Embryonic facial prominence (tissue), 1 donor: ENCODE data around the gene RPUSD4.

Experiments
- DNase-seq: peaks from one replicate; pipeline ENCODE4 v3.0.0-alpha.2; 2016; ENCODE audit errors: extremely low spot score

RPUSD4 gene

DNA sequence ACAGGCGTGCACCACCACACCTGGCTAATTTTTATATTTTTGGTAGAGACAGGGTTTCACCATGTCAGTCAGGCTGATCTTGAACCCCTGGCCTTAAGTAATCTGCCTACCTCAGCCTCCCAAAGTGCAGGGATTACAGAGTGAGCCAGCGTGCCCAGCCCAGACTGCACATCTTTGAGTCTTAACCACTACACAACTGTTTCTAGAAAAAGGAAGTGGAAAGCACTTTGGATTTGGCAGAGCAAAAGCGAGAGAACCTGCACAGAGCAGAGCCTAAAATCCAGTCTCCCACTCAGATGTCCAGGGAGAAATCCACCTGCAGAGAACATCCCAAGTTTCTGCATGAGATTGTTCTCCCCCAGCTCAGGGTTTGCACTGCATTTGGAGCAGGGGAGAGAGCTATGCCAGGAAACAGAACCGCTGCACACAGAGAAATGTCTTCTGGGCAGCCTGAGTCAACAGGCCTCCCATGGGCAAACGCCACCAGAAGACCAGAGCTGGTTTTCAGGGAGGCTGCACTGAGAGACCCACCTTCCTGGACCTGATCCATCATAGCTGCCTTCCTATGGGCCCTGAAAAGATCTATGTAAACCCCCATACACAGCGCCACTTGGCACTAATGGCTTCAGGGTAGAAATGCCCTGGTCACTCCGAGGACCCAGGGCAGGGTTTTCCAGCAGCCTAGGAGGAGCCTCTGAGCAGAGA lies 54.0 kb downstream of the RPUSD4 start:
- no peak for DNase-seq

DNA sequence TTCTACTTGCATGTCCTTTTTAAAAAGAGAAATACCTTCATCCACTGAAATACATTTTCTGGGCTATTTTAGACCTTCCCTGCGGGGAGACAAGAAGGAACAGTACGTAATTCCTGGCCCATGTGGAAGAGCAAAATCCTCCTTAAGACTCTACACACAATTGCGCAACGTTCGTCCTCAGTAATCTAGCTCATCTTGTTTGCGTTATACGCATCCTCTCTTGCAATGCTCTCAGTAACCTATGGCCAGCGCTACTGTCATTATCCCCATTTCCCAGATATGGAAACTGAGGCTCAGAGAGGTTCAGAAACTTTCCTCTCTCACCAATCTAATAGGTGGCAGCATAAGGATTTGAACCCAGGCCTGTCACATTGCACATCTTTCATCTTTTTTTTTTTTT lies 54.6 kb downstream of the RPUSD4 start:
- DNase-seq = no peak

- no peak for DNase-seq
Measured at GRCh38 chr11:126155402-126156187, 55.9 kb downstream of the RPUSD4 start.

DNA sequence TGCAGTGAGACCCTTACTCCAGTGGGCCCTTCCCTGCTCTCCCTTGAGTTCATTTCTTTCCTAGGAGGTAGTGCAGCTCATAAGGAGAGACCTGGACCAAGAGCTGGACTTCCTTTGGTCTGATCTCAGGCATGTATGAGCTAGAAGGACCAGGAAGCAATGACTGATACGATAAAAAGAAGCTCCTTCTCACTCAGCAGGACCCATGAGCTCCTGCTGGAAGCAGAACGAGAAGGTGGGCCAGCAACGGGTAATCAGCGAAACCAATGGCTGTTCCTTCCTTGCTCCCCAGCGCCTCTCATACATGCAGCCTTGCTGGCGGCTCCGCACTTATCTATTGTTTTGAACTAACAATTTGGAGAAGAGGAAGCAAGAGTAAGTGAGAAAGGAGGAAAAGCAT lies 56.8 kb downstream of the RPUSD4 start:
- DNase-seq = no peak

- DNase-seq = no peak
Measured at GRCh38 chr11:126153972-126154371, 57.5 kb downstream of the RPUSD4 start.

DNA sequence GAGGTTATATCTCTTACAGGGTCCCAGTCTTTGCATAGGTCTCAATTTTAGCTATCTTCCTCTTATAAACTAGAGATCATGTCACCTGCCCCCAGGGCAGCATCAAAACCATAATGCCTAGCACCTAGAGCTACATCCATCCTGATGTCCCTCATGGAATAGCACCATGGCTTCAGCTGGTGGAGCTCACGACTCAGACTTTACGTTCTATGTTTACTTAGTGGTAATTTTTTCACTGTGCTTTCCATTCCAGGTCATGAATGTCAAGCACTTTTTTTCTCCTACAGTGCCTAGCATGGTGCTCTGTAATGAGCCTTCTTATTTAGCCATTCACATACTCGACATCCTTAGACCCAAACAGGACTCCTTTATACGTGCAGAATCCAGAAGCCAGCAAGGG lies 58.4 kb downstream of the RPUSD4 start:
- DNase-seq = no peak

DNA sequence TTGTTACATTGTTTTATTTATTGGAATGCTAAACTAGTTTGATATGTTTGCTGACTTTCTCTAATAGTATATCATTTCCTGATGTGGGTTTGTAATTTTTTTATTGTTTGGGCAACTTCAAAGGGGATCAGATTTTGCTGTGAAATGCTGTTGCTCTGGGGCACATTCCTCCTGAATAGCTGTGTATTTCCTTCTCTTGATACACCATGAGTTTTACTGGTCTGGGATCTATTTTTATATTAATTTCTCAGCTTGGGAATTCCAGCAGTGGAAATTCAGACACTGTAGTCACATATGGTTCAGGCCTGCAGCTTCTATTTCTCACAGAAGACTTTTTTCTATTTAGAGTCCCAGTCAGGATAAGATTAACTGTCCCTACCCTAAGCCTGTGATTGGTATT lies 58.9 kb downstream of the RPUSD4 start:
- no peak for DNase-seq

DNA sequence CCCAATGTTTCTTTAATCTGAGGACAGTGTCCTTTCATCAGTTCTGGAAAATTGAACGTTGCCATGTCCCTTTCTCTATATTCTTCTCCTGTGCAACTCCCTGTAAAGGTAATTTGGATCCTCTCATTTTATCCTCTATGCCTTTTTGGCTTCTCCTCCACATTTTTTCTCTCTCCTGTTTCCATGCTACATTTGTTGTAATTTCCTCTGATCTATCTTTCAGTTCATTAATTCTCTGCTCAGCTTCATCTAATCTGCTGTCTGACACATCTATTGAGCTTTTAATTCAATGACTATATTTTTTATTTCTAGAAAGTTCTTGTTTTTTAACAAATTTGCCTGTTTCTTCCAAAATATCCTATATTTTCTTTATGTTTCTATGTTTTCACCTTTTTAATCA lies 59.3 kb downstream of the RPUSD4 start:
- no peak for DNase-seq
